H1 (cell line): ENCODE measurements around the gene INO80. TPM values are rescaled to one million over a fixed set of nuclear protein-coding genes. Genes with fewer than 3 reads are reported as not detected.

ENCODE experiments used
- CTCF ChIA-PET: fragments of 300-600 bp; sonication (Branson Sonifier 250); formaldehyde crosslinking; loops from one replicate; lab custom pipeline; 2021; ENCODE audit not compliant: partially characterized antibody; lab: Charles Lee
- POLR2A ChIA-PET: fragments of 300-600 bp; sonication (Branson Sonifier 250); formaldehyde crosslinking; loops from one replicate; lab custom pipeline; 2021; ENCODE audit warnings: inconsistent platforms; ENCODE audit not compliant: partially characterized antibody; lab: Charles Lee
- DNase-seq, 2 experiments: peaks; one replicate each; pipeline versions ENCODE4 v3.0.0 to v3.0.0-alpha.2; 2010 to 2022; ENCODE audit warnings: low spot score in 2 of 2, low read depth in 1 of 2, mixed read lengths in 1 of 2
- FAIRE-seq: peaks from 2 replicates; lab custom pipeline; 2011; peaks lifted over from hg19 to GRCh38; lab: Jason Lieb, UNC
- H2AFZ ChIP-seq: 2 replicates; pipeline ENCODE4 v1.8.1; 2012; ENCODE audit warnings: low read length, inconsistent platforms
- H2AK5ac ChIP-seq: 2 replicates; pipeline ENCODE4 v1.6.1; 2013; ENCODE audit warnings: low read depth, low read length
- H2BK120ac ChIP-seq: replicated peaks from 2 replicates; pipeline ENCODE3; 2013; ENCODE audit warnings: low read depth, low read length, inconsistent platforms
- H2BK12ac ChIP-seq: 2 replicates; pipeline ENCODE4 v1.6.1; 2013; ENCODE audit warnings: low read depth, low read length
- H2BK15ac ChIP-seq: 2 replicates; pipeline ENCODE4 v1.6.1; 2013; ENCODE audit warnings: low read length
- H2BK20ac ChIP-seq: 2 replicates; pipeline ENCODE4 v1.6.1; 2013; ENCODE audit warnings: low read length
- H2BK5ac ChIP-seq: 2 replicates; pipeline ENCODE4 v1.6.1; 2013; ENCODE audit warnings: low read depth, low read length
- H3K14ac ChIP-seq: 2 replicates; pipeline ENCODE4 v1.6.1; 2013; ENCODE audit warnings: inconsistent platforms; ENCODE audit not compliant: insufficient read length
- H3K18ac ChIP-seq: 2 replicates; pipeline ENCODE4 v1.6.1; 2013; ENCODE audit warnings: low read length; ENCODE audit errors: extremely low read depth
- H3K23ac ChIP-seq: 2 replicates; pipeline ENCODE4 v1.6.1; 2013; ENCODE audit warnings: inconsistent platforms; ENCODE audit not compliant: insufficient read length
- H3K23me2 ChIP-seq: 2 replicates; pipeline ENCODE4 v1.6.1; 2013; ENCODE audit warnings: low read depth, low read length
- H3K27ac ChIP-seq: 2 replicates; pipeline ENCODE4 v1.6.1; 2011; ENCODE audit warnings: low read depth, low read length, inconsistent platforms
- H3K27me3 ChIP-seq, 4 experiments: replicated peaks in 1 of 4; 1 replicate in 1 of 4; 2 replicates in 3 of 4; pipeline versions ENCODE4 v1.6.1 to v1.8.1; 2011 to 2013; ENCODE audit warnings: low read length in 3 of 4, mild to moderate bottlenecking in 3 of 4, inconsistent platforms in 2 of 4, mixed read lengths in 2 of 4, moderate library complexity in 1 of 4; ENCODE audit not compliant: control insufficient read depth in 3 of 4, insufficient read depth in 3 of 4; ENCODE audit errors: extremely low read depth in 1 of 4
- H3K36me3 ChIP-seq, 4 experiments: 2 replicates each; pipeline versions ENCODE4 v1.6.1 to v1.8.1; 2011 to 2013; ENCODE audit warnings: mild to moderate bottlenecking in 4 of 4, low read length in 3 of 4, moderate library complexity in 2 of 4, control low read depth in 1 of 4, inconsistent platforms in 1 of 4; ENCODE audit not compliant: insufficient read depth in 4 of 4, control insufficient read depth in 2 of 4
- H3K4ac ChIP-seq: replicated peaks from 2 replicates; pipeline ENCODE3; 2013; ENCODE audit warnings: low read length, low read depth, mixed read lengths, inconsistent platforms; ENCODE audit not compliant: insufficient read length
- H3K4me1 ChIP-seq, 4 experiments: replicated peaks in 1 of 4; 1 replicate in 1 of 4; 2 replicates in 3 of 4; pipeline versions ENCODE4 v1.6.1 to v1.8.1; 2011 to 2013; ENCODE audit warnings: low read length in 3 of 4, inconsistent platforms in 2 of 4, mixed read lengths in 1 of 4; ENCODE audit not compliant: insufficient read depth in 4 of 4, control insufficient read depth in 3 of 4
- H3K4me2 ChIP-seq, 2 experiments: 2 replicates each; pipeline versions ENCODE4 v1.6.1 to v1.8.1; 2011 to 2013; ENCODE audit warnings: low read depth in 2 of 2, low read length in 2 of 2, control low read depth in 1 of 2, inconsistent platforms in 1 of 2, mild to moderate bottlenecking in 1 of 2; ENCODE audit not compliant: insufficient read depth in 1 of 2
- H3K4me3 ChIP-seq, 4 experiments: fragments of 200-600, 300-600 bp in 1 of 4; sonication (generic), shearing (Covaris generic), sonication (Bioruptor Twin) in 1 of 4; 2 replicates each; pipeline versions ENCODE4 v1.5.1 to v1.8.1; 2011 to 2016; ENCODE audit warnings: low read length in 4 of 4, low read depth in 3 of 4, control low read depth in 2 of 4, inconsistent platforms in 2 of 4, mild to moderate bottlenecking in 2 of 4, mixed read lengths in 1 of 4, moderate library complexity in 1 of 4; ENCODE audit not compliant: insufficient read depth in 2 of 4; ENCODE audit errors: extremely low read depth in 1 of 4
- H3K56ac ChIP-seq: replicated peaks from 2 replicates; pipeline ENCODE3; 2013; ENCODE audit warnings: low read depth, mild to moderate bottlenecking, mixed read lengths, low read length, inconsistent platforms; ENCODE audit not compliant: insufficient read length
- H3K79me1 ChIP-seq: 2 replicates; pipeline ENCODE4 v1.6.1; 2013; ENCODE audit warnings: low read depth, low read length, control low read depth
- H3K79me2 ChIP-seq, 2 experiments: 2 replicates each; pipeline versions ENCODE4 v1.6.1 to v1.8.1; 2012 to 2013; ENCODE audit warnings: low read length in 2 of 2, mild to moderate bottlenecking in 2 of 2, inconsistent platforms in 1 of 2; ENCODE audit not compliant: insufficient read depth in 2 of 2, control insufficient read depth in 1 of 2
- H3K9ac ChIP-seq, 4 experiments: replicated peaks in 1 of 4; 1 replicate in 1 of 4; 2 replicates in 3 of 4; pipeline versions ENCODE4 v1.6.1 to v1.8.1; 2011 to 2013; ENCODE audit warnings: low read depth in 3 of 4, low read length in 3 of 4, control low read depth in 2 of 4, mild to moderate bottlenecking in 2 of 4, moderate library complexity in 2 of 4, inconsistent platforms in 1 of 4; ENCODE audit errors: extremely low read depth in 1 of 4
- H3K9me3 ChIP-seq, 2 experiments: 2 replicates each; pipeline versions ENCODE4 v1.6.1 to v1.8.1; 2012 to 2013; ENCODE audit warnings: mild to moderate bottlenecking in 2 of 2, moderate library complexity in 2 of 2, control low read depth in 1 of 2, inconsistent platforms in 1 of 2, low read depth in 1 of 2, low read length in 1 of 2, mixed read lengths in 1 of 2; ENCODE audit not compliant: insufficient read depth in 2 of 2
- H4K20me1 ChIP-seq, 2 experiments: replicated peaks in 1 of 2; 2 replicates each; pipeline versions ENCODE3 to v1.8.1; 2011 to 2013; ENCODE audit warnings: inconsistent platforms in 2 of 2, low read length in 2 of 2, mild to moderate bottlenecking in 1 of 2; ENCODE audit not compliant: insufficient read depth in 2 of 2, control insufficient read depth in 1 of 2
- H4K5ac ChIP-seq: 2 replicates; pipeline ENCODE4 v1.6.1; 2013; ENCODE audit warnings: low read length, low read depth, mixed read lengths, inconsistent platforms; ENCODE audit not compliant: insufficient read length
- H4K8ac ChIP-seq: 2 replicates; pipeline ENCODE4 v1.8.0; 2013; ENCODE audit warnings: mild to moderate bottlenecking, moderate library complexity, low read length, inconsistent platforms; ENCODE audit not compliant: insufficient read depth; ENCODE audit errors: extremely low read depth
- H4K91ac ChIP-seq: replicated peaks from 2 replicates; pipeline ENCODE3; 2013; ENCODE audit warnings: low read length, mixed read lengths, inconsistent platforms; ENCODE audit not compliant: insufficient read length
- CHD1 ChIP-seq: IDR thresholded peaks from 2 replicates; pipeline ENCODE4 v1.6.1; 2012; ENCODE audit warnings: low read depth, low read length, improper control_type of control experiment
- EGR1 ChIP-seq: IDR thresholded peaks from 2 replicates; pipeline ENCODE4 v1.6.1; 2011; ENCODE audit warnings: low read depth, low read length, borderline replicate concordance
- GTF2F1 ChIP-seq: IDR thresholded peaks from 2 replicates; pipeline ENCODE4 v1.6.1; 2012; ENCODE audit warnings: low read depth, low read length, improper control_type of control experiment, borderline replicate concordance
- HDAC2 ChIP-seq, 2 experiments: fragments of 300-600 bp in 1 of 2; sonication (generic) in 1 of 2; IDR thresholded peaks; 2 replicates each; pipeline ENCODE4 v1.6.1; 2011 to 2012; ENCODE audit warnings: low read depth in 2 of 2, low read length in 2 of 2, mild to moderate bottlenecking in 2 of 2, moderate library complexity in 2 of 2, borderline replicate concordance in 1 of 2, inconsistent platforms in 1 of 2
- POLR2AphosphoS5 ChIP-seq: IDR thresholded peaks from 2 replicates; pipeline ENCODE4 v1.6.1; 2011; ENCODE audit warnings: low read depth, low read length
- RAD21 ChIP-seq, 2 experiments: IDR thresholded peaks in 1 of 2; conservative IDR thresholded peaks in 1 of 2; 2 replicates each; pipeline ENCODE4 v1.6.1; 2011; ENCODE audit warnings: low read depth in 2 of 2, low read length in 2 of 2, improper control_type of control experiment in 1 of 2, inconsistent platforms in 1 of 2, mild to moderate bottlenecking in 1 of 2, moderate library complexity in 1 of 2
- RBBP5 ChIP-seq: IDR thresholded peaks from 2 replicates; pipeline ENCODE4 v1.7.1; 2012; ENCODE audit warnings: low read depth, mild to moderate bottlenecking, inconsistent platforms, low read length, moderate library complexity, borderline replicate concordance
- RXRA ChIP-seq: IDR thresholded peaks from 2 replicates; pipeline ENCODE4 v1.6.1; 2011; ENCODE audit warnings: low read depth, mild to moderate bottlenecking, low read length, moderate library complexity; ENCODE audit not compliant: insufficient read depth
- SIX5 ChIP-seq: IDR thresholded peaks from 2 replicates; pipeline ENCODE4 v1.6.1; 2011; ENCODE audit warnings: mild to moderate bottlenecking, low read depth, low read length
- TBP ChIP-seq: IDR thresholded peaks from 2 replicates; pipeline ENCODE4 v1.6.1; 2011; ENCODE audit warnings: low read depth, low read length, improper control_type of control experiment
- WGBS, 2 experiments: shearing (Covaris generic) in 1 of 2; methylation state at CpG; one replicate each; pipeline versions ENCODE4 v1.1.6 to v1.1.7; 2013 to 2015; ENCODE audit warnings: low lambda C conversion rate in 2 of 2, mixed read lengths in 2 of 2, inconsistent platforms in 1 of 2, low coverage in 1 of 2, missing lambda C conversion rate in 1 of 2; ENCODE audit not compliant: insufficient replicate concordance in 2 of 2, insufficient coverage in 1 of 2, insufficient read length in 1 of 2; ENCODE audit errors: extremely low coverage in 1 of 2, missing lambda C conversion rate in 1 of 2; 5-methylcytosine and 5-hydroxymethylcytosine counted together
- polyA plus RNA-seq, 7 experiments: library from polyadenylated mRNA; depleted of rRNA in 3 of 7; stranded (reverse) in 5 of 7; unstranded in 2 of 7; fragments of >200 nt in 5 of 7; fragments of 200-250 nt in 2 of 7; gene quantifications; 1 replicate in 5 of 7; 2 replicates in 1 of 7; 4 replicates in 1 of 7; pipeline versions ENCODE4 v1.2.1 to v1.2.3, GENCODE V29; 2011 to 2013; ENCODE audit warnings: missing spikeins in 2 of 7, mixed read lengths in 2 of 7
- total RNA-seq: library from RNA; stranded (reverse); fragmentation: NEBNext Ultra II Directional; extraction: Animal tissue kit (Norgen Biotek cat#: 25700); gene quantifications from 2 replicates; pipeline ENCODE4 v1.2.1, GENCODE V29; 2021
- TF ChIP-seq, protein P1 (sequence below): IDR thresholded peaks from 2 replicates; pipeline ENCODE4 v1.6.1; 2012; ENCODE audit warnings: inconsistent platforms

Gene INO80
- total and polyA plus RNA-seq, 2 of the 8 experiments (the other 6 are each of a cell fraction or from before 2014, with no cell fraction given): 4.3 to 24.5 TPM

DNA sequence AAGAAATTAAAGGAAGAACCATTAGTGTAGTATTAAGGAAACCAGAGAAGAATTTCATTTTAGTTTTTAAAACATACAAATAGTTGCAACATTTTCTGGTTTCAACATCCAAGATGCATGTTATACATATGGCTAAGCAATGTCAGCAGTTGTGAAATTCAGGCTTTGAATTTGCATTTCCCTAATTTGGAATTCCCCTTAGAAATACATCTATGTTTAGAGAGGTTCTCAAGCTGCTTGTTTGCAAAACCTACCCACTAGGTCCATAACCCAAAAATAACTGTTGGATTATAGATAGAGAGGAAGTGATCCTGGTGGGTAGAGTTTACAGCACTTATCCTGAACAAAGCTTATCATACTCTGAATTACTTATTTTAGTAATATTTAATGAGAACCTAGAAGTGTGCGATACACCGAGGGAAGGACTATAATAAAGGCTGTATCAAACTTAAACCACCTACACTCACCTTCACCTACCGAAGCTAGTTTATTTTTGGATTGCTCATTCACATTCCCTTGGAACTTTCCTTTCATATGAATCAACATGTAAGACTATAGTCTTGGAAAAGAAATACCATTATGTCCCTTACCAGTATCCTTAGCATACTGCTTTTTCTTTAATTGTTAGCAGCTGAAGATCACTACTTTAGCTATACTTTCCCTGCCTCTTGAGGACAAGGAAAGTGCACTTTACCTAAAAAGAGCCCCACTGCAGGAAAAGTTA is 102.2 kb downstream of the INO80 start:
- Histone ChIP-seq H3K18ac (no peak overlapping the region), H3K79me2 (no peaks in the 10 kb centered on the region), H3K56ac (no peak overlapping the region), H4K20me1 (peaks cover 0 to 2% of the 10 kb centered on the region in 2 experiments), H2AK5ac (no peak overlapping the region), H3K9ac (no peak overlapping the region), H4K5ac (no peak overlapping the region), H3K23ac (no peak overlapping the region), H3K27ac (no peak overlapping the region), H3K4me1 (no peaks in the 10 kb centered on the region), H3K4me2 (no peak overlapping the region), H2BK5ac (no peak overlapping the region), H3K23me2 (no peaks in the 10 kb centered on the region), H3K4ac (no peak overlapping the region), H2BK120ac (no peak overlapping the region), H3K36me3 (peaks cover 0 to 25% (median 20%) of the 10 kb centered on the region in 4 experiments), H4K91ac (no peak overlapping the region), H4K8ac (no peak overlapping the region), H2BK20ac (no peak overlapping the region), H3K14ac (no peak overlapping the region), H2AFZ (no peak overlapping the region), H3K79me1 (peaks cover 2% of the 10 kb centered on the region; the same call in 1 of the 2 replicates), H3K4me3 (no peak overlapping the region), H2BK15ac (no peak overlapping the region), H3K27me3 (no peaks in the 10 kb centered on the region), H3K9me3 (no peaks in the 10 kb centered on the region), H2BK12ac (no peak overlapping the region)
- no peak for DNase-seq
- 94% methylated on average over 3 of the region's 3 CpGs; no CpG with 5 or more reads in 1 of the 2 experiments for WGBS, 2 experiments
- CTCF ChIA-PET: interaction anchor here (0.8 to 13.4 kb wide), 3 partner anchors 10 to 108 kb away, joined by 3 to 257 read pairs (median 3); no protein-coding TSS in a partner anchor
- POLR2A ChIA-PET: interaction anchor here (0.5 kb wide), 1 partner anchor 44 kb away, joined by 3 read pairs; no protein-coding TSS in a partner anchor
- FAIRE-seq: no peak
- TF ChIP-seq CHD1: no peak
- TF ChIP-seq POLR2AphosphoS5: no peak
- TF ChIP-seq, protein P1, sequence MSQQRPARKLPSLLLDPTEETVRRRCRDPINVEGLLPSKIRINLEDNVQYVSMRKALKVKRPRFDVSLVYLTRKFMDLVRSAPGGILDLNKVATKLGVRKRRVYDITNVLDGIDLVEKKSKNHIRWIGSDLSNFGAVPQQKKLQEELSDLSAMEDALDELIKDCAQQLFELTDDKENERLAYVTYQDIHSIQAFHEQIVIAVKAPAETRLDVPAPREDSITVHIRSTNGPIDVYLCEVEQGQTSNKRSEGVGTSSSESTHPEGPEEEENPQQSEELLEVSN: no peak
- TF ChIP-seq RBBP5: no peak
- TF ChIP-seq HDAC2 (IDR thresholded peaks at IDR 0.05; ENCODE audit: borderline replicate concordance in 1 of 2, low read depth in 2 of 2, low read length in 2 of 2): no peak
- no peak for TF ChIP-seq RXRA
- TF ChIP-seq GTF2F1: no peak
- no peak for TF ChIP-seq RAD21 (IDR thresholded peaks at IDR 0.05 in 1 of 2, conservative IDR thresholded peaks at IDR 0.05 in 1 of 2; ENCODE audit: low read depth in 2 of 2, low read length in 2 of 2)
- TF ChIP-seq EGR1: no peak
- TF ChIP-seq SIX5: no peak
- no peak for TF ChIP-seq TBP
